ENCODE results near the gene SCEL. TPM values are rescaled to one million over a fixed set of nuclear protein-coding genes. Genes with fewer than 3 reads are reported as not detected.

SCEL gene
- total and polyA plus RNA-seq, 2 of the 4 experiments (the other 2 are of a cell fraction): not detected

- no peak overlapping the region for H3K27ac ChIP-seq (ENCODE audit: insufficient read depth, low read length)
- no peak overlapping the region for H2BK5ac ChIP-seq (ENCODE audit: low read depth, low read length, poor library complexity, severe bottlenecking)
- no peak overlapping the region for H2AK9ac ChIP-seq (replicated peaks; ENCODE audit: low read depth, low read length, poor library complexity)
- DNase-seq (no peak), ATAC-seq (ENCODE audit: low read depth) (no peak)
- H4K8ac ChIP-seq (ENCODE audit: low read depth in 2 of 2, low read length in 2 of 2): no peak overlapping the region
- no peaks in the 10 kb centered on the region for H3K9me1 ChIP-seq (ENCODE audit: insufficient read depth, low read length)
- H3K79me1 ChIP-seq (ENCODE audit: low read depth in 1 of 2, low read length in 2 of 2): no peaks in the 10 kb centered on the region
- TF ChIP-seq MXI1 (IDR thresholded peaks at IDR 0.05; ENCODE audit: borderline replicate concordance, low read depth, low read length): no peak
- no peak overlapping the region for H3K4ac ChIP-seq (ENCODE audit: low read depth, low read length)
- no peak overlapping the region for H4K91ac ChIP-seq (ENCODE audit: insufficient read depth, low read depth, low read length)
- no peak overlapping the region for H2BK120ac ChIP-seq (ENCODE audit: low read depth, low read length)
- no peaks in the 10 kb centered on the region for H3K27me3 ChIP-seq (ENCODE audit: control insufficient read depth, insufficient read depth, low read length)
- ChIA-PET POLR2A (ENCODE audit: unreplicated experiment) (no interaction called here), CTCF (no interaction called here)
- no peak overlapping the region for H2BK15ac ChIP-seq (ENCODE audit: low read depth, low read length)
- dilution Hi-C loops (cut with HindIII; ENCODE audit: low sequenced_read_pairs, unreplicated experiment) (no loop called here), intact Hi-C loops (cut with micrococcal nuclease) (no loop called here), in situ Hi-C loops (cut with MboI; ENCODE audit: low sequenced_read_pairs) (no loop called here)
- H3K4me2 ChIP-seq (ENCODE audit: low read depth, low read length): no peak overlapping the region
- H3K56ac ChIP-seq (ENCODE audit: extremely low read depth, insufficient read depth, low read length): no peak overlapping the region
- H3K23ac ChIP-seq (ENCODE audit: low read depth, low read length): no peak overlapping the region
- no peak overlapping the region for H3K9ac ChIP-seq (ENCODE audit: low read depth, low read length)
- H3K14ac ChIP-seq (replicated peaks; ENCODE audit: low read depth, low read length): no peak overlapping the region
- H3K18ac ChIP-seq (ENCODE audit: low read depth, low read length): no peak overlapping the region
- no peaks in the 10 kb centered on the region for H4K20me1 ChIP-seq (ENCODE audit: insufficient read depth, low read length)
- H2BK20ac ChIP-seq (ENCODE audit: low read depth, low read length): no peak overlapping the region
- no TSS peak for BruUV-seq (replicated peaks)
- H2AK5ac ChIP-seq (ENCODE audit: low read depth, low read length): no peak overlapping the region
- no peak overlapping the region for H2AFZ ChIP-seq (replicated peaks; ENCODE audit: low read length, poor library complexity)
- WGBS, 2 experiments (ENCODE audit: extremely low coverage in 2 of 2, insufficient read length in 1 of 2): no CpG with 5 or more reads among the region's 2 CpGs
- no peaks in the 10 kb centered on the region for H3K9me3 ChIP-seq (ENCODE audit: control insufficient read depth, insufficient read depth, low read length)
- no peaks in the 10 kb centered on the region for H3K36me3 ChIP-seq (ENCODE audit: control insufficient read depth, insufficient read depth, low read length)
- no peaks in the 10 kb centered on the region for H3K4me1 ChIP-seq (ENCODE audit: control insufficient read depth, insufficient read depth, low read length)
- no peak overlapping the region for H4K5ac ChIP-seq (ENCODE audit: low read depth, low read length)
- no peak overlapping the region for H3K4me3 ChIP-seq (ENCODE audit: insufficient read depth, low read depth, low read length)
Measured at GRCh38 chr13:77600701-77601100, 65.2 kb downstream of the SCEL start.

Data from IMR-90 (cell line).